Transverse colon (tissue), 4 donors: Measurements from ENCODE around the gene APBA1. TPM values are rescaled to one million over a fixed set of nuclear protein-coding genes. Genes with fewer than 3 reads are reported as not detected.

Experiments
- DNase-seq: peaks from one replicate; pipeline ENCODE4 v3.0.0-alpha.2; 2019
- H3K27ac ChIP-seq, 4 donors: fragments of 200-600 bp; sonication (generic); 2 replicates each; pipeline ENCODE4 v1.5.1; 2016 to 2018; ENCODE audit warnings: inconsistent platforms in 4 of 4
- H3K27me3 ChIP-seq: fragments of 200-600 bp; sonication (generic); 2 replicates; pipeline ENCODE4 v1.5.1; 2017; ENCODE audit warnings: inconsistent platforms
- H3K36me3 ChIP-seq, 4 donors: fragments of 200-600 bp; sonication (generic); 2 replicates each; pipeline ENCODE4 v1.5.1; 2017 to 2019; ENCODE audit warnings: inconsistent platforms in 4 of 4
- H3K4me1 ChIP-seq, 4 donors: fragments of 200-600 bp; sonication (generic); 2 replicates each; pipeline ENCODE4 v1.5.1; 2017 to 2020; ENCODE audit warnings: inconsistent platforms in 4 of 4
- H3K4me3 ChIP-seq, 4 donors: fragments of 200-600 bp; sonication (generic); 1 replicate in 1 of 4; 2 replicates in 3 of 4; pipeline versions ENCODE4 v1.5.1 to v1.6.1; 2017 to 2019; ENCODE audit warnings: inconsistent platforms in 4 of 4
- H3K9me3 ChIP-seq, 2 donors: fragments of 200-600 bp; sonication (generic); 2 replicates each; pipeline ENCODE4 v1.5.1; 2017 to 2019; ENCODE audit warnings: inconsistent platforms in 2 of 2
- CTCF ChIP-seq, 5 experiments: fragments of 200-600 bp in 3 of 5; fragments of 450-650 bp in 2 of 5; sonication (generic) in 3 of 5; IDR thresholded peaks; 1 replicate in 2 of 5; 2 replicates in 3 of 5; pipeline ENCODE4 v1.5.1; 2016 to 2017; ENCODE audit warnings: antibody characterized with exemption in 5 of 5, inconsistent platforms in 3 of 5, mild to moderate bottlenecking in 2 of 5, moderate library complexity in 1 of 5
- EP300 ChIP-seq: sonication (generic); formaldehyde crosslinking; IDR thresholded peaks from one replicate; pipeline ENCODE4 v1.6.1; 2017; ENCODE audit warnings: antibody characterized with exemption, low read depth
- POLR2A ChIP-seq: fragments of 450-650 bp; IDR thresholded peaks from one replicate; pipeline ENCODE4 v1.6.1; 2016; ENCODE audit warnings: antibody characterized with exemption, mild to moderate bottlenecking, moderate library complexity
- POLR2AphosphoS5 ChIP-seq, 3 donors: sonication (generic); formaldehyde crosslinking; IDR thresholded peaks; one replicate each; pipeline ENCODE4 v1.6.1; 2016; ENCODE audit warnings: antibody characterized with exemption in 3 of 3
- WGBS, 2 donors: methylation state at CpG; one replicate each; pipeline ENCODE4 v1.1.5; 2018; ENCODE audit warnings: low coverage in 1 of 2; 5-methylcytosine and 5-hydroxymethylcytosine counted together
- in situ Hi-C, 4 donors: fragments of 200-750 bp; cut with MboI; loops; one replicate each; pipeline versions ENCODE4 v1.15.0 to v1.15.1; 2017; ENCODE audit warnings: low sequenced_read_pairs in 3 of 4, low pct_ligation_motif_present in 1 of 4, low pct_unique_long_range_greater_than_20kb in 1 of 4
- intact Hi-C: fragments of 100-400 bp; cut with DNase I; formaldehyde crosslinking; loops from one replicate; pipeline ENCODE4 v1.15.1; 2023; ENCODE audit warnings: low total_unique reads
- total RNA-seq, 4 donors: library from RNA; depleted of rRNA; stranded (reverse); fragments of >200 nt; gene quantifications; one replicate each; pipeline ENCODE4 v1.1.0, GENCODE V29; 2016

The APBA1 gene
- total RNA-seq, result 10 to 100 TPM in 2 of 4 donors, 1 to 10 TPM in 2; 7.6 to 11.6 (median 10.2) TPM

DNA sequence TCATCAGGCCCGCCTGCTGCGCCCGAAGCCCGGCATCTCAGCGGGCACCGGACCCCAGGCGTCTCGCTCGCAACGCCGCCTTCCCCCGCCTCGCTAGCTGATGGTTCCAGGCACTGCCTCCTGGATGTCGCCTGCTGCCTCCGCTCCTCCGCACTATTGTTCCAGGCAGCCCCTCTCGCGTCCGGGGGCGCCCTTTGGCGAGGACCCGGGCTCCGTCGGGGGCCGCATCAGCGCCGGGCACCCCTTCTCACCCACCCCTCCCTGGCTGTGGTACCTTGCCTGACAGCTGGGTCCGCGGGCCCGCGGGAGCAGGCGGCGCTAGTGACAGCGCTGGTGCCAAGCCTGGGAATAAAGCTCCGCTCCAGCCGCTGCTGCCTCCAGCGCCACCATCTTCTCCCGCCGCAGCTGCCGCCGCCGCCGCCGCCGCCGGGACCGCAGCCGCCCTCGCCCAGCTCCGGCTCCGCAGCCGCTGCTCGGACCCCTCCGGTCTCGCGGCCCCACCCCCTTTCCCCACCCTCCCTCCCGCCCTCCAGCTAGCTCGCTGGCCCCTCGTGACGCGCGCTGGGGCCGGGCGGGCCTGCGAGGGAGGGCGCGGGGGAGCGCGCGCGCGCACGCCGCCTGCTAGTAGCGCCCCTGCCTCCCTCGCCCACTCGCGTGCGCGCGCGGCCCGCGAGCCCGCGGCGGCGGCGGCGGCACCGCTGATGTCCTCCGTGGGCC lies at the start of gene APBA1:
Gene APBA1 (minus strand): TSS at position 493 of the 717 bp plus-strand sequence.
- peak; percentile 63 for DNase-seq
- intact Hi-C loops (no loop called here), in situ Hi-C loops (loop anchor here in 3 of 4 donors (10.0 to 25.0 kb wide), 2 partner anchors 190 to 203 kb away; no protein-coding TSS in a partner anchor)
- Histone ChIP-seq H3K4me3 (peak within 1 kb of the TSS; percentile 63 to 92 (median 72)), H3K9me3 (no peaks in the 10 kb centered on the region), H3K36me3 (no peaks in the 10 kb centered on the region), H3K27ac (peak within 1 kb of the TSS; percentile 81 to 90 (median 87)), H3K4me1 (peaks cover 2 to 14% (median 10%) of the 10 kb centered on the region in 4 donors), H3K27me3 (no peaks in the 10 kb centered on the region)
- TF ChIP-seq EP300, result no peak
- TF ChIP-seq POLR2A, result no peak
- peak in 2 of 5 experiments; percentile 20 to 26 for TF ChIP-seq CTCF (IDR thresholded peaks at IDR 0.05)
- TF ChIP-seq POLR2AphosphoS5 (IDR thresholded peaks at IDR 0.05), result no peak
- 0% methylated on average over 55 of the region's 92 CpGs; no CpG with 5 or more reads in 1 of the 2 donors for WGBS, 2 donors

- in situ Hi-C loops, result no loop called here
- Histone ChIP-seq H3K9me3 (no peaks in the 10 kb centered on the region), H3K4me1 (peaks cover 6 to 61% (median 27%) of the 10 kb centered on the region in 4 donors), H3K27ac (peak overlapping the region; percentile 65 to 70 (median 70)), H3K27me3 (no peaks in the 10 kb centered on the region), H3K36me3 (peaks cover 0 to 30% (median 4%) of the 10 kb centered on the region in 4 donors), H3K4me3 (no peak overlapping the region)
- no peak for TF ChIP-seq POLR2A
- TF ChIP-seq POLR2AphosphoS5 (IDR thresholded peaks at IDR 0.05), result no peak
- no peak for TF ChIP-seq CTCF (IDR thresholded peaks at IDR 0.05)
- no peak for TF ChIP-seq EP300
- 50 to 62% methylated on average over 2 of the region's 2 CpGs for WGBS, 2 donors
- DNase-seq, result peak; percentile 16
- intact Hi-C loops, result no loop called here
These were observed 47.8 kb upstream of the APBA1 start for GRCh38 chr9:69719983-69720382.

DNA sequence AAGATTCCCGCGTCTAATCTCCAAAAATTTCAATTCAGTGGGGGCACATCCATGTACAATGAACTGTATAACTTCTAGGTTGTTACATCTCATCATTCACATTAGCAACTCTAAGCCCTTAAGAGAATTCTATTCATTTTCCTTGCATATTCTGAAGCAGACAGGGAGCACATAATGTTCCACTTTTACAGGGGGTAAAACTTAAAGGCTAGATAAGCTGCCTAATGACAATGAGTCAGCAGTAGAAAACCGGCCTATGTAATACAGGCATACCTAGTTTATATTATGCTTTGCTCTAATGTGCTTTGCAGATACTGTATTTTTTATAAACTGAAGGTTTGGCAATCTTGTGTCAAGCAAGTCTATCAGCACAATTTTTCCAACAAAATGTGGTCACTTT lies 47.2 kb upstream of the APBA1 start:
- intact Hi-C loops, result no loop called here
- Histone ChIP-seq H3K27me3 (no peaks in the 10 kb centered on the region), H3K4me3 (no peak overlapping the region), H3K27ac (peak overlapping the region; percentile 65 to 70 (median 70)), H3K9me3 (no peaks in the 10 kb centered on the region), H3K36me3 (peaks cover 0 to 29% (median 4%) of the 10 kb centered on the region in 4 donors), H3K4me1 (peaks cover 6 to 67% (median 27%) of the 10 kb centered on the region in 4 donors)
- TF ChIP-seq CTCF (IDR thresholded peaks at IDR 0.05), result no peak
- TF ChIP-seq EP300, result no peak
- TF ChIP-seq POLR2A, result no peak
- TF ChIP-seq POLR2AphosphoS5 (IDR thresholded peaks at IDR 0.05), result no peak
- DNase-seq, result no peak
- in situ Hi-C loops, result no loop called here
- 72 to 79% methylated on average over 3 of the region's 3 CpGs for WGBS, 2 donors

DNA sequence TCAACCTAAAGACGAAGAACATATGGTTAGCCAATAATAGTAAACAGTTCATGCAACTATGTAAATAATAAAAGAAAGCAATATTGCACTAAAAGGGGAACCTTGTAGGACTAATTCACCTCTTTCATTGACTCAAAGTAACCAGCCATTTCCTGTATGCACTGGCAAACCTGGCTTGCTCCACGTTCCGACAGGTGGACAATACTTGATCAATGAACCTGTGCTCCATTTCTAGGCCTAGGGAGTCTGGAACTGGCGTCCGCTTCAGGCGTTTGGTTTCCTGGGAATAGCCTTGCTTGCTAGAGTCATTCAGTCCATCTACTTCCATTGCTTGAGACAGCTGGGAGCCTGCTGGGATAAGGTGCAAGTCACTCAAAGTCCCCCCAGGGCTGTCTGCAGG lies 46.0 kb upstream of the APBA1 start:
- intact Hi-C loops, result no loop called here
- peak; percentile 37 for DNase-seq

More for the DNA sequence above, 46.0 kb upstream of the APBA1 start:
- H3K4me1 ChIP-seq, result peaks cover 6 to 67% (median 27%) of the 10 kb centered on the region in 4 donors
- in situ Hi-C loops, result no loop called here
- H3K9me3 ChIP-seq, result no peaks in the 10 kb centered on the region
- TF ChIP-seq POLR2AphosphoS5 (IDR thresholded peaks at IDR 0.05), result peak in 1 of 3 donors; percentile 20
- no peak for TF ChIP-seq EP300
- no peak for TF ChIP-seq POLR2A
- no peak for TF ChIP-seq CTCF (IDR thresholded peaks at IDR 0.05)
- H3K4me3 ChIP-seq, result no peak overlapping the region
- WGBS, 2 donors, result 53 to 72% methylated on average over 6 of the region's 6 CpGs
- peak overlapping the region; percentile 65 to 70 (median 70) for H3K27ac ChIP-seq
- peaks cover 0 to 19% (median 4%) of the 10 kb centered on the region in 4 donors for H3K36me3 ChIP-seq
- no peaks in the 10 kb centered on the region for H3K27me3 ChIP-seq
